Measurements from ENCODE around the gene XPNPEP1. TPM values are rescaled to one million over a fixed set of nuclear protein-coding genes. Genes with fewer than 3 reads are reported as not detected.

Gene XPNPEP1
- polyA plus RNA-seq, 1 of the 3 experiments (the other 2 are of a cell fraction), result 167 TPM

GRCh38 chr10:109875828-109876821, 47.2 kb downstream of the XPNPEP1 start:
- Histone ChIP-seq H3K9me3 (no peaks in the 10 kb centered on the region), H3K9me2 (no peaks in the 10 kb centered on the region), H3K4me1 (ENCODE audit: control insufficient read depth in 1 of 2, insufficient read depth in 2 of 2, low read depth in 1 of 2, low read length in 1 of 2) (no peaks in the 10 kb centered on the region; a peak in 1 of 4 replicates), H3K27me3 (ENCODE audit: insufficient read depth) (no peaks in the 10 kb centered on the region), H3K9ac (no peak overlapping the region), H3K27ac (ENCODE audit: low read depth in 2 of 2, low read length in 1 of 2) (no peak overlapping the region), H4K20me1 (ENCODE audit: insufficient read depth) (no peaks in the 10 kb centered on the region), H2AFZ (ENCODE audit: low read depth) (no peak overlapping the region), H3F3A (replicated peaks; ENCODE audit: insufficient read depth) (no peaks in the 10 kb centered on the region), H3K79me2 (ENCODE audit: insufficient read depth) (no peaks in the 10 kb centered on the region), H3K4me2 (no peak overlapping the region), H3K4me3 (ENCODE audit: low read depth in 2 of 2, low read length in 1 of 2) (no peak overlapping the region), H3K36me3 (replicated peaks in 1 of 2; ENCODE audit: control insufficient read depth in 1 of 2, insufficient read depth in 2 of 2, low read length in 1 of 2) (peaks cover 38 to 67% of the 10 kb centered on the region in 2 experiments)
- ChIA-PET CTCF (interaction anchor here (0.7 to 5.5 kb wide), 2 partner anchors 8 to 24 kb away, joined by 3 to 37 read pairs; no protein-coding TSS in a partner anchor), POLR2A (no interaction called here)
- TF ChIP-seq CTCF (IDR thresholded peaks at IDR 0.05), result no peak
- no peak for TF ChIP-seq FOXM1 (IDR thresholded peaks at IDR 0.05; ENCODE audit: low read depth)
- TF ChIP-seq REST (IDR thresholded peaks at IDR 0.05; ENCODE audit: low read depth, low read length), result no peak
- TF ChIP-seq RAD21 (IDR thresholded peaks at IDR 0.05; ENCODE audit: low read length), result no peak
- TF ChIP-seq RXRA (IDR thresholded peaks at IDR 0.05; ENCODE audit: borderline replicate concordance, low read depth), result no peak
- TF ChIP-seq POLR2AphosphoS5 (IDR thresholded peaks at IDR 0.05; ENCODE audit: low read depth, low read length), result no peak
- TF ChIP-seq SIN3A (IDR thresholded peaks at IDR 0.05; ENCODE audit: borderline replicate concordance, low read depth, low read length), result no peak
- TF ChIP-seq MAX (IDR thresholded peaks at IDR 0.05; ENCODE audit: low read depth), result no peak
- no peak for DNase-seq
- WGBS (ENCODE audit: low lambda C conversion rate), result 96% methylated on average over 8 of the region's 8 CpGs

GRCh38 chr10:109875151-109875568, 48.2 kb downstream of the XPNPEP1 start:
- Histone ChIP-seq H3K36me3 (replicated peaks in 1 of 2; ENCODE audit: control insufficient read depth in 1 of 2, insufficient read depth in 2 of 2, low read length in 1 of 2) (peaks cover 42 to 67% of the 10 kb centered on the region in 2 experiments), H3F3A (replicated peaks; ENCODE audit: insufficient read depth) (no peaks in the 10 kb centered on the region), H3K4me1 (ENCODE audit: control insufficient read depth in 1 of 2, insufficient read depth in 2 of 2, low read depth in 1 of 2, low read length in 1 of 2) (no peaks in the 10 kb centered on the region; a peak in 1 of 4 replicates), H3K4me3 (ENCODE audit: low read depth in 2 of 2, low read length in 1 of 2) (no peak overlapping the region), H3K27ac (ENCODE audit: low read depth in 2 of 2, low read length in 1 of 2) (no peak overlapping the region), H2AFZ (ENCODE audit: low read depth) (no peak overlapping the region), H3K79me2 (ENCODE audit: insufficient read depth) (no peaks in the 10 kb centered on the region), H4K20me1 (ENCODE audit: insufficient read depth) (no peaks in the 10 kb centered on the region), H3K9me3 (no peaks in the 10 kb centered on the region), H3K9ac (no peak overlapping the region), H3K9me2 (no peaks in the 10 kb centered on the region), H3K27me3 (ENCODE audit: insufficient read depth) (no peaks in the 10 kb centered on the region), H3K4me2 (no peak overlapping the region)
- ChIA-PET POLR2A (no interaction called here), CTCF (interaction anchor here (5.5 kb wide), 1 partner anchor 9 kb away, joined by 37 read pairs; no protein-coding TSS in a partner anchor)
- no peak for DNase-seq
- TF ChIP-seq REST (IDR thresholded peaks at IDR 0.05; ENCODE audit: low read depth, low read length) (no peak), PBX3 (IDR thresholded peaks at IDR 0.05) (no peak), MEF2A (IDR thresholded peaks at IDR 0.05; ENCODE audit: borderline replicate concordance, low read depth) (no peak), GATA2 (CRISPR knock-in tag; IDR thresholded peaks at IDR 0.05) (no peak), YY1 (IDR thresholded peaks at IDR 0.05; ENCODE audit: low read depth) (no peak), RXRA (IDR thresholded peaks at IDR 0.05; ENCODE audit: borderline replicate concordance, low read depth) (no peak), FOXM1 (IDR thresholded peaks at IDR 0.05; ENCODE audit: low read depth) (no peak), TEAD4 (IDR thresholded peaks at IDR 0.05; ENCODE audit: borderline replicate concordance, insufficient read depth) (no peak), EP300 (IDR thresholded peaks at IDR 0.05; ENCODE audit: borderline replicate concordance in 1 of 2, low read depth in 1 of 2, low read length in 1 of 2) (no peak)
- 93% methylated on average over 7 of the region's 7 CpGs for WGBS (ENCODE audit: low lambda C conversion rate)

All from SK-N-SH (cell line).